Common myeloid progenitor, CD34-positive (primary cell): ENCODE data around the gene CNTNAP5.

Experiments used
- CTCF ChIA-PET: fragments of 350-600 bp; sonication (Branson Sonifier 250); formaldehyde crosslinking; loops from one replicate; lab custom pipeline; 2021; ENCODE audit warnings: antibody characterized with exemption; lab: Charles Lee
- POLR2A ChIA-PET: fragments of 350-600 bp; sonication (Branson Sonifier 250); formaldehyde crosslinking; loops from one replicate; lab custom pipeline; 2021; ENCODE audit warnings: antibody characterized with exemption; lab: Charles Lee
- DNase-seq, 3 donors: peaks; one replicate each; pipeline versions ENCODE4 v3.0.0 to v3.0.0-alpha.2; 2013
- H3K27ac ChIP-seq, 2 experiments: 1 replicate in 1 of 2; 2 replicates in 1 of 2; pipeline ENCODE4 v1.7.0; 2013; ENCODE audit warnings: inconsistent platforms in 2 of 2, low read length in 2 of 2, mild to moderate bottlenecking in 2 of 2, low read depth in 1 of 2, moderate library complexity in 1 of 2; ENCODE audit not compliant: severe bottlenecking in 2 of 2, insufficient read depth in 1 of 2, poor library complexity in 1 of 2
- H3K27me3 ChIP-seq, 5 experiments: replicated peaks in 2 of 5; 1 replicate in 3 of 5; 2 replicates in 2 of 5; pipeline versions ENCODE4 v1.6.1 to v1.7.0; 2013; ENCODE audit warnings: low read length in 4 of 5, mild to moderate bottlenecking in 2 of 5, moderate library complexity in 2 of 5, inconsistent platforms in 1 of 5; ENCODE audit not compliant: insufficient read depth in 5 of 5, control insufficient read depth in 4 of 5
- H3K36me3 ChIP-seq, 4 experiments: 1 replicate in 2 of 4; 2 replicates in 2 of 4; pipeline versions ENCODE4 v1.6.1 to v1.7.0; 2013; ENCODE audit warnings: low read length in 3 of 4, control low read depth in 1 of 4, mild to moderate bottlenecking in 1 of 4; ENCODE audit not compliant: control insufficient read depth in 4 of 4, insufficient read depth in 4 of 4
- H3K4me1 ChIP-seq, 4 experiments: 1 replicate in 3 of 4; 2 replicates in 1 of 4; pipeline versions ENCODE4 v1.6.1 to v1.7.1; 2013; ENCODE audit warnings: low read length in 3 of 4, mild to moderate bottlenecking in 3 of 4, control low read depth in 1 of 4, inconsistent platforms in 1 of 4, moderate library complexity in 1 of 4; ENCODE audit not compliant: control insufficient read depth in 4 of 4, insufficient read depth in 4 of 4; ENCODE audit errors: control extremely low read depth in 1 of 4
- H3K4me3 ChIP-seq, 7 experiments: 1 replicate in 4 of 7; 2 replicates in 3 of 7; pipeline versions ENCODE4 v1.5.1 to v1.7.0; 2013; ENCODE audit warnings: mild to moderate bottlenecking in 7 of 7, low read length in 6 of 7, moderate library complexity in 6 of 7, inconsistent platforms in 2 of 7, low read depth in 2 of 7, control low read depth in 1 of 7; ENCODE audit not compliant: insufficient read depth in 4 of 7, control insufficient read depth in 1 of 7; ENCODE audit errors: extremely low read depth in 1 of 7
- H3K9me3 ChIP-seq, 5 experiments: 1 replicate in 4 of 5; 2 replicates in 1 of 5; pipeline versions ENCODE4 v1.6.1 to v1.7.1; 2013; ENCODE audit warnings: low read length in 4 of 5, mild to moderate bottlenecking in 2 of 5, inconsistent platforms in 1 of 5, low read depth in 1 of 5, moderate library complexity in 1 of 5; ENCODE audit not compliant: control insufficient read depth in 4 of 5, insufficient read depth in 2 of 5; ENCODE audit errors: control extremely low read depth in 1 of 5
- WGBS: methylation state at CpG from one replicate; pipeline ENCODE4 v1.1.5; 2013; ENCODE audit not compliant: insufficient coverage; 5-methylcytosine and 5-hydroxymethylcytosine counted together

Gene CNTNAP5

GRCh38 chr2:124193706-124194105, 168.6 kb downstream of the CNTNAP5 start:
- POLR2A ChIA-PET = no interaction called here
- no peak overlapping the region for H3K27ac ChIP-seq
- no peaks in the 10 kb centered on the region for H3K9me3 ChIP-seq
- no peaks in the 10 kb centered on the region for H3K36me3 ChIP-seq
- CTCF ChIA-PET = no interaction called here
- no peak for DNase-seq
- H3K4me3 ChIP-seq = no peak overlapping the region
- H3K27me3 ChIP-seq = no peaks in the 10 kb centered on the region
- no peaks in the 10 kb centered on the region for H3K4me1 ChIP-seq
- WGBS = 79% methylated on average over 4 of the region's 4 CpGs

- H3K9me3 ChIP-seq = no peaks in the 10 kb centered on the region
- CTCF ChIA-PET = no interaction called here
- WGBS = no CpG with 5 or more reads among the region's 2 CpGs
- DNase-seq = no peak
- no peak overlapping the region for H3K27ac ChIP-seq
- H3K4me3 ChIP-seq = no peak overlapping the region
- H3K4me1 ChIP-seq = no peaks in the 10 kb centered on the region
- no peaks in the 10 kb centered on the region for H3K27me3 ChIP-seq
- no peaks in the 10 kb centered on the region for H3K36me3 ChIP-seq
- POLR2A ChIA-PET = no interaction called here
Measured at GRCh38 chr2:124201713-124202112, 176.6 kb downstream of the CNTNAP5 start.

GRCh38 chr2:124209441-124209840, 184.4 kb downstream of the CNTNAP5 start:
- H3K27ac ChIP-seq = no peak overlapping the region
- no peak overlapping the region for H3K4me3 ChIP-seq
- H3K27me3 ChIP-seq = no peaks in the 10 kb centered on the region
- no peaks in the 10 kb centered on the region for H3K9me3 ChIP-seq
- 90% methylated on average over 2 of the region's 4 CpGs for WGBS
- no peak for DNase-seq
- H3K4me1 ChIP-seq = no peaks in the 10 kb centered on the region
- ChIA-PET CTCF (no interaction called here), POLR2A (no interaction called here)
- no peaks in the 10 kb centered on the region for H3K36me3 ChIP-seq

GRCh38 chr2:124211461-124211860, 186.4 kb downstream of the CNTNAP5 start:
- POLR2A ChIA-PET = no interaction called here
- Histone ChIP-seq H3K4me1 (no peaks in the 10 kb centered on the region), H3K36me3 (no peaks in the 10 kb centered on the region), H3K4me3 (no peak overlapping the region), H3K27ac (no peak overlapping the region), H3K9me3 (no peaks in the 10 kb centered on the region), H3K27me3 (no peaks in the 10 kb centered on the region)
- CTCF ChIA-PET = no interaction called here
- 92% methylated on average over 2 of the region's 2 CpGs for WGBS
- DNase-seq = no peak

- no peak overlapping the region for H3K27ac ChIP-seq
- H3K9me3 ChIP-seq = no peaks in the 10 kb centered on the region
- no peak for DNase-seq
- WGBS = 83% methylated on average over 5 of the region's 7 CpGs
- H3K4me3 ChIP-seq = no peak overlapping the region
- ChIA-PET POLR2A (no interaction called here), CTCF (interaction anchor here (1.3 kb wide), 1 partner anchor 10 kb away, joined by 4 read pairs; no protein-coding TSS in a partner anchor)
- H3K4me1 ChIP-seq = no peaks in the 10 kb centered on the region
- no peaks in the 10 kb centered on the region for H3K36me3 ChIP-seq
- H3K27me3 ChIP-seq = no peaks in the 10 kb centered on the region
Measured at GRCh38 chr2:124213977-124214587, 189.0 kb downstream of the CNTNAP5 start.

GRCh38 chr2:124246170-124246569, 221.1 kb downstream of the CNTNAP5 start:
- ChIA-PET POLR2A (no interaction called here), CTCF (no interaction called here)

GRCh38 chr2:124248386-124248785, 223.3 kb downstream of the CNTNAP5 start:
- Histone ChIP-seq H3K36me3 (no peaks in the 10 kb centered on the region), H3K4me3 (no peak overlapping the region), H3K9me3 (no peaks in the 10 kb centered on the region), H3K4me1 (no peaks in the 10 kb centered on the region), H3K27ac (no peak overlapping the region), H3K27me3 (no peaks in the 10 kb centered on the region)
- no peak for DNase-seq
- POLR2A ChIA-PET = no interaction called here
- CTCF ChIA-PET = no interaction called here

More at GRCh38 chr2:124246170-124246569, 221.1 kb downstream of the CNTNAP5 start:
- WGBS = 75% methylated on average over 4 of the region's 4 CpGs
- no peak overlapping the region for H3K4me3 ChIP-seq
- DNase-seq = no peak
- H3K36me3 ChIP-seq = no peaks in the 10 kb centered on the region
- no peaks in the 10 kb centered on the region for H3K27me3 ChIP-seq
- no peaks in the 10 kb centered on the region for H3K4me1 ChIP-seq
- H3K27ac ChIP-seq = no peak overlapping the region
- no peaks in the 10 kb centered on the region for H3K9me3 ChIP-seq
